D341Med (cell line): ENCODE data around the gene COQ3.

Source experiments
- DNase-seq: peaks from one replicate; pipeline ENCODE4 v3.0.0; 2012; ENCODE audit warnings: low spot score

COQ3 gene

DNA sequence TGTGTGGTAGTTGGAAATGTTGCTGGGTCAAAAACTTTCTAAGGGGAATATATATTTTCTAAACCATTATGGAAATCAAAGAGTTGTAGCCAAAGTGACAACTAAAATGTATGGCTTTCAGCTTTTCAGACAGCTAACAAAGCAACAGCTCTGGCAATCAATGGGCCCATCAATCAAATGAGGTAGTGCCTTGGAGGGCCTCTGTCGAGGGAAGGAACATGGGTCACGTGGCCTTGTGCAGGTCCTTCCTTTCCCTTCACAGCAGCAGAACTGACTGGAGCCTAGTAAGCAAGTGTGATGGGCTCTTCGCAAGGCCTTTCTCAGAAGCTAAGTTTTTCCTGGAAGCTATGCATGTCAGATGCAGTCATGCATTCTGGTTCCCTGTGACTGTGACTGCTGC lies 62.5 kb downstream of the COQ3 start:
- no peak for DNase-seq

DNA sequence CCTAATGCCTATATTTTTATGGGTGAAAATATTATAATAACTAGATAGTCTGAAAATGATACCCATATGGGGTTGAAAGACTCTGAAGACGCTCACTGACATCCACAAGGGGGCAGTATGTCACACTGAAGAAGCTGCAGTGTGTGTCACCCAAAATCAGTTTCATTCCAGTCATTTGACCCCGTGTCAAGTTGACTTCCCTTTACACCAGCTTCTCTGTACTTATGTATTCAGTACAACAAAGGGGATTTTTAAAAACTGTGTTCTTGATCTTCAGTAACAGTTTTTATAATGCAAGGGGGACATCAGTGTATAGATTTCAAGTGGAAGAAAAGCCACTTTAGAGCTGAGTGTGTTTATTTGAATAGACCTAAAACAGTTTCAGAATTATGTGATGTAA lies 63.8 kb downstream of the COQ3 start:
- peak; percentile 69 for DNase-seq

DNA sequence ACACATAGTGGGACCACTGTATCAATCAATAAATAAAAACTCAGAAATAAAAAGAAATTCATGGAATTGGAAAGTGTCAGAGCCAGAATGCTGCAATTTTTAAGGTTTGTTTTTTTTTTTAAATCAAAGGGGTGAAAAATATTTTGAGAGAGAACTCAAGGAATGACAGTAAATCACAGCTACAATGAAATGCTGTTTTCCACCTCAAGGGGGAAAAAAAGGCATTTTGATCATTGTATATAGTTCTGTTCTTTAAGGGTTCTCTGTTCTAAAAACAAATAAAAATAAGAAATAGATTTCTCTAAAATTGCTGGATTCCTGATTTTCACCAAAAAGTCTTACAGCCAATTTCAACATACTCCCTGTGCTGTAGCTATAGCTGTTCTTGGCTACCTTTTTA lies 69.0 kb downstream of the COQ3 start:
- DNase-seq = no peak
